ENCODE results near the gene MTAP.

The MTAP gene

DNA sequence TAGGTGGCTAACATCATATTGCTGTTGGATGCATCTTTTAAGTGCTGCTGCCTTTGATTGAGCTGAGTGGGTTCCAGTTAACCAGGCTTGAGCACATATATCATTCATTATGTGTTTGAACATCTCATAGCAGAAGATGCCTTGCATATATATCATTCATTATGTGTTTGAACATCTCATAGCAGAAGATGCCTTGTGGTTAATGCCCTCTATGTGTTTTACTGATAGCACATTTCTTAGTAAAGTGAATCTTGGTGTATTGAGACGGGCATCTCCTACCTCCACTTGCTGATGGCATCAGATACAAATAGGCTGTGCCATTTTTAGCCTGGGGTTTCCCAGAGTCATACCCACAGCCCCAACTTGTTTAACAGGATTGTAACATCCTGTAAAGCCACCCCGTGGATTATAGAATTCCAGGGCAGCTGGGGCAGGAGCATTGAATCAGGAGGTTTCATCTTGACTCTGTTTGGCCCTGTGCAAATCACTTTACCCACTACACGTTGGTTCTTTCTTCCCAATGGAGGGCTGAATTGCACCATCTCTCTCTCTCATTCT, 26.5 kb downstream of the MTAP start:
- H3K4me3 ChIP-seq (ENCODE audit: low read depth, low read length) = no peak overlapping the region
- TF ChIP-seq CTCF (IDR thresholded peaks at IDR 0.05; ENCODE audit: borderline replicate concordance, insufficient read depth, low read depth, low read length) = no peak

DNA sequence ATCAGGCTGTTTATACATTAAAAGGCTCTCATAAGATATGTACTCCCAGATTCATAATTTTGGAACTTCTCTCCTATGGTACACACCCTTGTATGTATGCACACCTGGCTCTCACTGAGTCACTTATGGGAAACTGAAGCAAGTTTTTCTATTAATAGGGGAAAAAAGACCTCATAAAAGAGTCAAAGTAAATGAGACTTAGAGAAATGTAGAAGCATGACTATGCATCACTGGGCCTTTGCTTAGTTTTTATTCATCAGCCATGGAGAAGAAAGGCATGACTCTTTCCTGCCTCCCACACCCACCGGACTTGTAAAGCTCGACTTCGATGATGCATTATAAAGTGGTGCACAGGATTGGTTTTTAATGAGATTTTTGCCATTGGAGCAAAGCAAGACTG, 28.2 kb downstream of the MTAP start:
- H3K4me3 ChIP-seq (ENCODE audit: low read depth, low read length) = no peak overlapping the region
- TF ChIP-seq CTCF (IDR thresholded peaks at IDR 0.05; ENCODE audit: borderline replicate concordance, insufficient read depth, low read depth, low read length) = no peak

DNA sequence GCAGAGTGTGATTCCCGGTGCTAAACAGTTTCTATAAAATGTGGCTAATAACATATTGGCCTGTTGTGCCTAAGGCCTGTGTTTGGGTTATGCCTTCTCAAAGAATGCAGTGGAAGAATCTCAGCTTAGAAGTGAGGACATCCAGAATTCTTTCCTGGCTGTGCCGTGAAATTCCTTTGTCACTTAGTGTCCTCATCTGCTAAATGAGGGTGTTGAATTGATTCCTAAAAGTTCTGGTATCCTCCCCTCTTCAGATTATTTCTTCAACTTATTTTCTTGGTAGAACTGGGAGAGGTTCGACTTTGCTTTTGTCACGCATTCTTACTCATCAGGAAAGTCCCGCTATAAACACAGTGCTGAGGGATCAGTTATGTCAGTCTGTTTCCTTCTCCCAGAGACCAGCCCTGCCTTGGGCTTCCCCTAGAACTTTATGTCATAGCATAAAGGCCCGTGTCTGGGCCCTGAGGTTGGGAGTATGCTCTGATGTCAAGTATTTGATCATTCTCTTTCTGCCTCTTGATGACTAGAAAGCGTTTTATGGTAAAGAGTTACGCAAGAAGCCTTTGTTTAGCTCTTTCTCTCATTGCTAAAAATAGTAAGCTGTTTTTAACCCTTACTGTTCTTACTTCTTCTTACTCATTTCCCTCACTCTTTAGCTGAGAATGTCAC, 29.5 kb downstream of the MTAP start:
- no peak for TF ChIP-seq CTCF (IDR thresholded peaks at IDR 0.05; ENCODE audit: borderline replicate concordance, insufficient read depth, low read depth, low read length)
- no peak overlapping the region for H3K4me3 ChIP-seq (ENCODE audit: low read depth, low read length)

GRCh38 chr9:21833090-21833801, 30.8 kb downstream of the MTAP start:
- H3K4me3 ChIP-seq (ENCODE audit: low read depth, low read length) = no peak overlapping the region
- TF ChIP-seq CTCF (IDR thresholded peaks at IDR 0.05; ENCODE audit: borderline replicate concordance, insufficient read depth, low read depth, low read length) = no peak

DNA sequence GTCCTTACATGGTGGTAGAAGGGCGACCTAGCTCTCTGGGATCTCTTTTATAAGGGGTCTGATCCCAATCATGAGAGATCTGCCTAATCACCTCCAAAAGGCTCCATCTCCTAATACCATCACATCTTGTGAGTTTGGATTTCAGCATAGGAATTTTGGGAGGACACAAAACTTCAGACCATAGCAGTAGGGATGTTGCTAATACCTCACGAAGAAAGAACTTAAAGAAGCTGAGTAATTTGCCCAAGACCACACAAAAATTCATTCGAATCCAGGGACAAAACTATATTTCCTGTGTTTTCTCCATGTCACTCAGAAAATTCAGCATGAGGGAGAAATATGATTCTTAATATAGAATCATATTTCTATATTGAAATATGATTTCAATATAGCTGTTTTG, 32.7 kb downstream of the MTAP start:
- no peak overlapping the region for H3K4me3 ChIP-seq (ENCODE audit: low read depth, low read length)
- TF ChIP-seq CTCF (IDR thresholded peaks at IDR 0.05; ENCODE audit: borderline replicate concordance, insufficient read depth, low read depth, low read length) = no peak

DNA sequence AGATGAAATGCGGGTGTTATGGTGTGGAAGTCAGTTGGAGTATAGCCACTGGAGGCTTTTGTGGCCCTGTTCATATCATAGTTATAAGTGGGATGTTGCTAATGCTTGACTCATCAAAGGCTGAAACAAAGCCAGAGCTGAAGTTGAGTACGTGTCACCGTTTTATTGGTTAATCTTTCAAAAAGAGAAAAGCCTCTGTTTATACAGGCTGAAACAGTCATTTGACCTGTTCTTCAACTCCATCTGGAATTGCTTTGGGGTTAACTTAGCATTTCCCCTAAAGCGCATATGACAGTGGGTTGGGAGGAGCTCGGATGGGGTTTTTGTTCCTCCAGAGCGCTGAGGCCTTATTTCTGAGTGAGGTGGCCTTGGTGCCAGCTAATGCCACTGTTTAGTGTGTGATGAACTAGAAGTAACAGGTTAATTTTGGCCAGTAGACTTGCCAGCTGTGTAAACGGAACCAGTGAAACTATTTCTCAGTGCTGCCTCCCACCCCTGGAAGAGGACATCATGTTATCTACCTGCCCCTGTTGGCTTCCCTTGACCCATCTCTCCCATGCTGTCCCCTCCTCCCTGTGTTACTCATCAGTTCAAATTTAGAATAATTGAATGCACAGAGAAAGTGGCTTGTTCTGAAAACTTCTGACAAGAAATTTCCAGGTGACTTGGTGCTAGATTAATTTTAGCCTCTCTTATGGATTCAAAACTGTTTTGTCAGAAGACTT, 34.2 kb downstream of the MTAP start:
- no peak overlapping the region for H3K4me3 ChIP-seq (ENCODE audit: low read depth, low read length)
- TF ChIP-seq CTCF (IDR thresholded peaks at IDR 0.05; ENCODE audit: borderline replicate concordance, insufficient read depth, low read depth, low read length) = no peak
